C4-2B (cell line): ENCODE data around the gene CDK17.

ENCODE experiments used
- CTCF ChIP-seq: fragments of 450-650 bp; conservative IDR thresholded peaks from 2 replicates; pipeline ENCODE4 v1.5.1; 2017; ENCODE audit warnings: mild to moderate bottlenecking
- ZFX ChIP-seq: fragments of 450-650 bp; IDR thresholded peaks from 2 replicates; pipeline ENCODE4 v1.6.1; 2017

GRCh38 chr12:96271469-96272199 is 128.6 kb downstream of the CDK17 start:
- TF ChIP-seq CTCF, result no peak
- no peak for TF ChIP-seq ZFX
